Pancreas (tissue), 10 donors: ENCODE data around the gene RFX8. TPM values are rescaled to one million over a fixed set of nuclear protein-coding genes. Genes with fewer than 3 reads are reported as not detected.

Experiments
- ATAC-seq, 4 donors: fragments of 200-7000 bp; cut with Tn5 transposase; one replicate each; pipeline versions ENCODE4 v1.8.0 to v1.9.1; 2020; ENCODE audit warnings: mild to moderate bottlenecking in 4 of 4, moderate library complexity in 4 of 4
- DNase-seq, 6 donors: peaks; one replicate each; pipeline ENCODE4 v3.0.0-alpha.2; 2020
- FAIRE-seq: peaks from 2 replicates; lab custom pipeline; 2012; peaks lifted over from hg19 to GRCh38; lab: Jason Lieb, UNC
- H3K27ac ChIP-seq, 4 donors: fragments of 200-600 bp; sonication (generic); 1 replicate in 3 of 4; 2 replicates in 1 of 4; pipeline versions ENCODE4 v1.5.0 to v1.8.0; 2020
- H3K27me3 ChIP-seq, 4 donors: fragments of 200-600 bp; one replicate each; pipeline ENCODE4 v1.8.0; 2021
- H3K36me3 ChIP-seq, 3 donors: fragments of 200-600 bp; sonication (generic) in 1 of 3; one replicate each; pipeline versions ENCODE4 v1.5.0 to v1.8.0; 2020 to 2021
- H3K4me1 ChIP-seq, 3 donors: fragments of 200-600 bp; one replicate each; pipeline ENCODE4 v1.8.0; 2021
- H3K4me3 ChIP-seq, 4 donors: fragments of 200-600 bp; sonication (generic) in 2 of 4; one replicate each; pipeline versions ENCODE4 v1.5.0 to v1.8.0; 2020 to 2021
- H3K9me3 ChIP-seq, 4 donors: fragments of 200-600 bp; one replicate each; pipeline ENCODE4 v1.8.0; 2021
- WGBS, 2 donors: extraction: QIAGEN DNeasy Blood & Tissue Kit; methylation state at CpG; one replicate each; pipeline ENCODE4 v1.1.7; 2013; 5-methylcytosine and 5-hydroxymethylcytosine counted together
- intact Hi-C, 3 donors: fragments of 100-400 bp; cut with DNase I; formaldehyde crosslinking; loops; one replicate each; pipeline versions ENCODE4 v1.11.1 to v1.14.2; 2022
- polyA plus RNA-seq, 2 donors: library from polyadenylated mRNA; stranded (reverse); fragments of 200-250 nt; gene quantifications; one replicate each; pipeline ENCODE4 v1.2.3, GENCODE V29; 2013
- total RNA-seq, 6 donors: library from RNA; stranded (reverse); fragmentation: NEBNext Ultra II Directional in 4 of 6; extraction: Animal tissue kit (Norgen Biotek cat#: 25700) in 4 of 6; gene quantifications; one replicate each; pipeline versions ENCODE4 v1.2.1 to v1.2.4, GENCODE V29; 2021 to 2023
- TF ChIP-seq, protein P1 (sequence below), 4 donors: fragments of 200-600 bp; sonication (generic) in 3 of 4; IDR thresholded peaks; one replicate each; pipeline versions ENCODE4 v1.5.0 to v1.8.0; 2021; ENCODE audit warnings: antibody characterized with exemption in 4 of 4
- donor health status: healthy with polysubstance abuse.
- donor health status: DM: no; HTN: no; CAD: no; lungs with moderate emphysema.
- donor health status: DM: no; HTN: no; CAD: no.
- donor health status: control.
- donor health status: control.
- donor health status: Bipolar disorder and iron deficiency.
- donor health status: DM: yes; HTN: yes; CAD: no.
- donor health status: DM: no; HTN: no; CAD: no.
- donor health status: DM: no; HTN: no; CAD: no.
- donor health status: DM: yes; HTN: yes; CAD: no.

RFX8 gene
- total and polyA plus RNA-seq, 8 donors: 0.15 to 0.52 (median 0.34) TPM; not detected in 4

DNA sequence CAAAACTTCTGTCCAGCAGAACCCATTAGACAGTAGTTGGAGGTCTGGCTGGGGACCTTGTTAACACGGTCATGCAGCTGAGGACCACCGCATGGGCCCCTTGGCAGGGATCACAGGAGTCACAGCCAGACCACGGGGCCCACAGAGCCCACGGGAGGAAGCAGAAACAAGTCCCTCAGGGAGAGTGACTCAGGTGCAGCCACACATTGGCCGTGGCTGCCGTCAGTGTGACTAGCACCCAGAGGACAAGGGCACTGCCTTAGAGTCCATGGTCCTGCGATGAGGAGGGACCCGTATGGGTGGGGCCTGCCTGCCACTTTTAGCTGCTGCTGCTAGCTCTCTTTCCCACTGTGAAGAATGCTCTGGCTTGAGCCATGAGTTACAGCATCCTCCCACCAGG lies 5.9 kb upstream of the RFX8 start:
- FAIRE-seq (no peak), ATAC-seq (no peak), DNase-seq (no peak)
- TF ChIP-seq, protein P1, sequence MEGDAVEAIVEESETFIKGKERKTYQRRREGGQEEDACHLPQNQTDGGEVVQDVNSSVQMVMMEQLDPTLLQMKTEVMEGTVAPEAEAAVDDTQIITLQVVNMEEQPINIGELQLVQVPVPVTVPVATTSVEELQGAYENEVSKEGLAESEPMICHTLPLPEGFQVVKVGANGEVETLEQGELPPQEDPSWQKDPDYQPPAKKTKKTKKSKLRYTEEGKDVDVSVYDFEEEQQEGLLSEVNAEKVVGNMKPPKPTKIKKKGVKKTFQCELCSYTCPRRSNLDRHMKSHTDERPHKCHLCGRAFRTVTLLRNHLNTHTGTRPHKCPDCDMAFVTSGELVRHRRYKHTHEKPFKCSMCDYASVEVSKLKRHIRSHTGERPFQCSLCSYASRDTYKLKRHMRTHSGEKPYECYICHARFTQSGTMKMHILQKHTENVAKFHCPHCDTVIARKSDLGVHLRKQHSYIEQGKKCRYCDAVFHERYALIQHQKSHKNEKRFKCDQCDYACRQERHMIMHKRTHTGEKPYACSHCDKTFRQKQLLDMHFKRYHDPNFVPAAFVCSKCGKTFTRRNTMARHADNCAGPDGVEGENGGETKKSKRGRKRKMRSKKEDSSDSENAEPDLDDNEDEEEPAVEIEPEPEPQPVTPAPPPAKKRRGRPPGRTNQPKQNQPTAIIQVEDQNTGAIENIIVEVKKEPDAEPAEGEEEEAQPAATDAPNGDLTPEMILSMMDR (IDR thresholded peaks at IDR 0.05): no peak
- 79 to 91% methylated on average over 8 of the region's 8 CpGs for WGBS, 2 donors
- intact Hi-C loops: no loop called here
- Histone ChIP-seq H3K27ac (no peak overlapping the region), H3K27me3 (no peaks in the 10 kb centered on the region), H3K4me1 (no peaks in the 10 kb centered on the region), H3K36me3 (no peaks in the 10 kb centered on the region), H3K9me3 (no peaks in the 10 kb centered on the region), H3K4me3 (no peak overlapping the region)

- no peaks in the 10 kb centered on the region for H3K27me3 ChIP-seq
- DNase-seq: no peak
- intact Hi-C loops: no loop called here
- no peaks in the 10 kb centered on the region for H3K36me3 ChIP-seq
- WGBS, 2 donors: 76 to 81% methylated on average over 9 of the region's 9 CpGs
- no peaks in the 10 kb centered on the region for H3K4me1 ChIP-seq
- H3K27ac ChIP-seq: no peak overlapping the region
- no peak for ATAC-seq
- TF ChIP-seq, protein P1 (IDR thresholded peaks at IDR 0.05): no peak
- H3K4me3 ChIP-seq: no peak overlapping the region
- FAIRE-seq: no peak
- H3K9me3 ChIP-seq: no peaks in the 10 kb centered on the region
Observed at GRCh38 chr2:101479810-101480209, 4.9 kb upstream of the RFX8 start.

- Histone ChIP-seq H3K9me3 (no peaks in the 10 kb centered on the region), H3K27ac (no peak overlapping the region), H3K4me3 (no peak overlapping the region), H3K36me3 (no peaks in the 10 kb centered on the region), H3K27me3 (no peaks in the 10 kb centered on the region), H3K4me1 (no peaks in the 10 kb centered on the region)
- intact Hi-C loops: no loop called here
- FAIRE-seq: no peak
- ATAC-seq: no peak
- no peak for DNase-seq
- 33 to 45% methylated on average over 4 of the region's 4 CpGs for WGBS, 2 donors
- TF ChIP-seq, protein P1 (IDR thresholded peaks at IDR 0.05): no peak
Observed at GRCh38 chr2:101479328-101479727, 4.4 kb upstream of the RFX8 start.

DNA sequence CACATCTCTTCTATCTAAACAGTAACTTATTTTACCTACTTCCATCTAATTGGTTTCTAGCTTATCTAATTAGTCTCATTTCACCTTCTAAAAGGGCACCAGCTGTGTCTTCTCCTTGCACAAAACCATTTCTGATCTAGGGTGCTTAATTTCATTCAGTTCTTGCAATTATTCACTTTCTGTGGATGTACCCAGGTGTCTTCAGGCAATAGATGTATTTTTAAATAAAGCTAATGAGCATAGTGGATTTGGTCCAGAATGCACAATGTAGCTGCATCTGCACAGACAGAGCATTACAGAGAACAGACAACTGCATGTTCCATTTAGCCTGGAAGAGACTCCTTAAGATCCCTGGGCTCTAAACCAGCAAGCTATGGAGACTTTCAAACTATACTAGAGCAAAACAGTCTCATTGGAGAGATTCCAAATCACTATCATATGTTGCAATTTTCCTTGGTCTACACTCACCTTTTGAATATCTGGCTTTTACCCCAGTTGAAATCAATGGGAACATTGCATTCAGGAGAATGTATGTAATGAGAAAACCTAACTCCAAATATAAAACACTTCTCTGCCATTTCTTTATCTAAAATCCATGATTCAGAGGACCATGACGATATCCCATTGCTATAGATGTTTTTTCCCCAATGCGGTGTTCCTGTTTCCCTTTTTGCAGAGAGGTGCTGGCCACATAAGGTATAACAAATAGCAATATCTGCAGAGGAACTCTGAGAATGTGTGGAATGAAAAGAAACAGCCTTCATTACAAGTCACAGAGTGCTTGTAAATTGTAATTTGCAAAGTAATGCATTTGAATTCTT lies 3.5 kb upstream of the RFX8 start:
- intact Hi-C loops: no loop called here
- ATAC-seq (peak in 1 of 4 donors; percentile 9), FAIRE-seq (no peak), DNase-seq (no peak)
- peaks cover 0 to 4% (median 0%) of the 10 kb centered on the region in 3 donors for H3K4me1 ChIP-seq
- no peaks in the 10 kb centered on the region for H3K27me3 ChIP-seq
- TF ChIP-seq, protein P1 (IDR thresholded peaks at IDR 0.05): no peak
- WGBS, 2 donors: 43 to 44% methylated on average over 2 of the region's 2 CpGs
- H3K27ac ChIP-seq: no peak overlapping the region
- no peaks in the 10 kb centered on the region for H3K36me3 ChIP-seq
- H3K4me3 ChIP-seq: no peak overlapping the region
- H3K9me3 ChIP-seq: no peaks in the 10 kb centered on the region

GRCh38 chr2:101477556-101477955 lies 2.6 kb upstream of the RFX8 start:
- FAIRE-seq (no peak), ATAC-seq (no peak)
- 87 to 92% methylated on average over 2 of the region's 2 CpGs for WGBS, 2 donors

More at GRCh38 chr2:101477556-101477955, 2.6 kb upstream of the RFX8 start:
- intact Hi-C loops: no loop called here
- DNase-seq: no peak
- TF ChIP-seq, protein P1 (IDR thresholded peaks at IDR 0.05): no peak
- no peaks in the 10 kb centered on the region for H3K27me3 ChIP-seq
- peaks cover 0 to 4% (median 0%) of the 10 kb centered on the region in 3 donors for H3K4me1 ChIP-seq
- no peaks in the 10 kb centered on the region for H3K9me3 ChIP-seq
- H3K27ac ChIP-seq: no peak overlapping the region
- no peaks in the 10 kb centered on the region for H3K36me3 ChIP-seq
- H3K4me3 ChIP-seq: no peak overlapping the region
